Activated CD4-positive, alpha-beta T cell treated with anti-CD3 and anti-CD28 coated beads for 1 hour (primary cell): Measurements from ENCODE around the gene TRIOBP.

Experiments used
- DNase-seq: peaks from one replicate; pipeline ENCODE4 v3.0.0-alpha.2; 2020

TRIOBP gene

GRCh38 chr22:37807410-37808293 is 110.8 kb downstream of the TRIOBP start, which contains the start of gene GCAT:
Gene GCAT (plus strand): TSS chr22:37807934. CDS start chr22:37807968, 34 bp downstream.
- DNase-seq, result peak; percentile 72

DNA sequence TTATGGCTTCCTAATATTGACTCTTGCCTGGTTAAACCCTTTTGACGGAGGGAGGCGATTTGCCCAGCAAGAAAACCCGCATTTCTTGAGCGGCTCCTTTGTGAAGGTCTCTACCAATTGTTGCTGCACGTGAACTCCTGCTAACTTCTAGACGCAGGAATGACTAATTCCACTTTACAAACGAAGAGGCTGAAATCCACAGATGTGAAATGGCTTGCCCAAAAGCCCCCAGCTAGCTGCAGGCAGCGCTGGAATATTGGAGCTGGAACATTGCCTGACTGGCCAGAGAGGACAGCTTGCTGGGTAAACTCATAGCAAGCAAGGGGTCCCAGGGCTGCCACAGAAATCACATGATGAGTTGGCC is 111.4 kb downstream of the TRIOBP start:
- DNase-seq, result no peak

GRCh38 chr22:37809672-37810333 is 113.0 kb downstream of the TRIOBP start:
- no peak for DNase-seq

DNA sequence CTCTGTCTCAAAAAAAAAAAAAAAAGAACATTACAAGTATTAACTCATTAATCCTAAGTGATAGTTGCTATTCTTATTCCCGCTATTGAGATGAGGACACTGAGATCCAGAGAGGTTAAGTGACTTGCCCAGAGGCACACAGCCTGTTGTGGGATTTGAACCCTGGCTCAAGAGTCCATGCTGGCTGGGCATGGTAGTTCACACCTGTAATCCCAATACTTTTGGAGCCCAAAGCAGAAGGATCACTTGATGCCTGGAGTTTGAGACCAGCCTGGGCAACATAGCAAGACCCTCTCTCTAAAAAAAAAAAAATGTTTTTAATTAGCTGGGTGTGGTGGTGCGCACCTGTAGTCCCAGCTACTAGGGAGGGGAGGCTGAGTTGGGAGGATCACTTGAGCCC is 115.0 kb downstream of the TRIOBP start:
- DNase-seq, result no peak

GRCh38 chr22:37812869-37813678 is 116.2 kb downstream of the TRIOBP start:
- DNase-seq, result no peak

- no peak for DNase-seq
Measured at GRCh38 chr22:37815593-37815992, 118.7 kb downstream of the TRIOBP start.

- no peak for DNase-seq
Measured at GRCh38 chr22:37816543-37817180, 119.8 kb downstream of the TRIOBP start.

- peak; percentile 69 for DNase-seq
Measured at GRCh38 chr22:37817705-37818408, 121.0 kb downstream of the TRIOBP start.

DNA sequence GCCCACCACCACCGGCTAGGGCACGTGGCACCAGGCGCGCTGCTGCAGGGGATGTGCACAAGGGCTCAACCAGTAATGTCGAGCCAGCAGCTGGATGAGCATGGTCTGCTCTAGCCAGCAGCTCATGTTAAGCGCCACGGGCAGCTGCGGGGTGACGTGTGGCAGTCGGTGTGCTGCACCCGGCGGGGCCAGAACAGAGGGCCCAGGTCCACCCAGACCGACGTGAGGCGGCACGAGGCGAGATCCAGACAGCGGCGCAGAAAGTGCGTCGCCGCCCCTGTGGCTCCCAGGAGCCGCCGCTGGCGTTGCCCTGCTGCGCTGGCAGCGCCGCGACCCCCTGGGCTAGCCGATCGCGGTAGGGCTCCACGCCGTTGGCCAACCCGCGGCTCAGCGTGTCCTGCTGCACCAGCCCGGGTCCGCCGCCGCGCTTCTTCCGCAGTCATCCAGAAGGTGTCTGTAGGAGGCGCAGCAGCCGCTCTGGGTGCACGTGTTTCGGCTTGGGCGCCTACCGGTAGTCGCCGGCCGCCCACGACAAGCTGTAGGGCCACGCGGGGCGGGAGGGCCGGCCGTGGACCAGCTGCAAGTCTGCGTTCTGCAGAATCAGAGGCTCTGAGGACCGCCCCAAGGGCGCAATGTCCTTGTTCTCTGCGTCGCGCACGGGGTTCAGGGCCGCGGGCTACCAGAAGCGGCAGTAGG is 121.7 kb downstream of the TRIOBP start:
- DNase-seq, result peak; percentile 47

- no peak for DNase-seq
Measured at GRCh38 chr22:37819105-37819433, 122.2 kb downstream of the TRIOBP start.

DNA sequence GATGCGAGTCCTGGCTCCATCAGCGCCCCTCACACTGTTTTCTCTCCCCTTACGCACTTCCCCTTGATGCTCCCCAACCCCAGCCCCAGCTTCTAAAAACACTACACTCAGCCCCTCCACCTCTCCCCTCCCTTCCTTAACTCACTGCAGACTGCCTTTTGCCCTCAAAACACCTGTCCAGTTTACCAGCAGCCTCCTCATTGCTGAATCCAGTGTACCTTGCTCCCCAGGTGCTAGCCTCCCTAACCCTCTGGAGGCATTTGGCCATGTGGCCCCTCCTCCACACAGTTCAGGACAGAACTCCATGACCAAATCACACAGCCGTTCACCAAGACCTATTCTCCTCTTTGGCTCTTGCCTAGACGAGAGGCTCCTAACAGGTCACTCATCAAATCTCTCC is 123.5 kb downstream of the TRIOBP start:
- no peak for DNase-seq

GRCh38 chr22:37822079-37822833 is 125.4 kb downstream of the TRIOBP start:
- no peak for DNase-seq

DNA sequence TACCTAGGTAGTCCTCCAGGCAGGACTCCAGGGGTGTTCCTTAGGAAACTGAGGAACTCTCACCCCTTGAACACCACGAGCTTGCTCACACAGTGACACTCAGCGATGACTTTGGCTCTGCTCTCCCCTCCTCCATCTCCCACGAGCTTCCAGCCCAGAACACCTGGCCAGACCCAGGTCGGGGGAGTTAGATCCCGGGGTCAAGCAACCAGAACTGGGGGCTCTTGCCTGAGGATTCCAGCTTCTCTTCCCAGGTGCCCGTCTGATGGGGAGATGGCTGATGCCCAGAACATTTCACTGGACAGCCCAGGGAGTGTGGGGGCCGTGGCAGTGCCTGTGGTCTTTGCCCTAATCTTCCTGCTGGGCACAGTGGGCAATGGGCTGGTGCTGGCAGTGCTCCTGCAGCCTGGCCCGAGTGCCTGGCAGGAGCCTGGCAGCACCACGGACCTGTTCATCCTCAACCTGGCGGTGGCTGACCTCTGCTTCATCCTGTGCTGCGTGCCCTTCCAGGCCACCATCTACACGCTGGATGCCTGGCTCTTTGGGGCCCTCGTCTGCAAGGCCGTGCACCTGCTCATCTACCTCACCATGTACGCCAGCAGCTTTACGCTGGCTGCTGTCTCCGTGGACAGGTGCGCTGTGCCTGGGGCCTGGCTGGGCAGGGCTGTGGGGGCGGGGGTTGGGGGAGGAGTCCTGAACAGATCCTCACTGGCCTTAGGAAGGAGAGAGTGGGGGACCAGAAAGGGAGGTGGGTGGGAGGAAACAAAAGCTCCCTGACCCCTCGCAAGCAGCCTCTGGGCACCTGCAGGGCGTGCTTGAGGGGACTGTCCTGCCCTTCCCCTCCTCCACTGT is 126.5 kb downstream of the TRIOBP start, which contains the start of gene GALR3:
Gene GALR3 (plus strand): TSS at position 249 of the 852 bp plus-strand sequence. CDS start 25 bp downstream, at position 274.
- DNase-seq, result no peak

DNA sequence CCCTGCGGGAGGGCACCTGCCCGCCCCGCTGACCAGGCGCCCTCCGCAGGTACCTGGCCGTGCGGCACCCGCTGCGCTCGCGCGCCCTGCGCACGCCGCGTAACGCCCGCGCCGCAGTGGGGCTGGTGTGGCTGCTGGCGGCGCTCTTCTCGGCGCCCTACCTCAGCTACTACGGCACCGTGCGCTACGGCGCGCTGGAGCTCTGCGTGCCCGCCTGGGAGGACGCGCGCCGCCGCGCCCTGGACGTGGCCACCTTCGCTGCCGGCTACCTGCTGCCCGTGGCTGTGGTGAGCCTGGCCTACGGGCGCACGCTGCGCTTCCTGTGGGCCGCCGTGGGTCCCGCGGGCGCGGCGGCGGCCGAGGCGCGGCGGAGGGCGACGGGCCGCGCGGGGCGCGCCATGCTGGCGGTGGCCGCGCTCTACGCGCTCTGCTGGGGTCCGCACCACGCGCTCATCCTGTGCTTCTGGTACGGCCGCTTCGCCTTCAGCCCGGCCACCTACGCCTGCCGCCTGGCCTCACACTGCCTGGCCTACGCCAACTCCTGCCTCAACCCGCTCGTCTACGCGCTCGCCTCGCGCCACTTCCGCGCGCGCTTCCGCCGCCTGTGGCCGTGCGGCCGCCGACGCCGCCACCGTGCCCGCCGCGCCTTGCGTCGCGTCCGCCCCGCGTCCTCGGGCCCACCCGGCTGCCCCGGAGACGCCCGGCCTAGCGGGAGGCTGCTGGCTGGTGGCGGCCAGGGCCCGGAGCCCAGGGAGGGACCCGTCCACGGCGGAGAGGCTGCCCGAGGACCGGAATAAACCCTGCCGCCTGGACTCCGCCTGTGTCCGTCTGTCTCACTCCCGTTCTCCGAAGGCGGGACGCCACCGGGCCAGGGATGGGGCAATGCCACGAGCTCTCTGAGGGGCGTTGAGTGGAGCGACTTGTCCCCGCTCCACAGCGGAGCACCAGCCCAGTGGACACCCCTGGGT is 128.1 kb downstream of the TRIOBP start:
- DNase-seq, result no peak
